ENCODE results near the gene COPRS. TPM values are rescaled to one million over a fixed set of nuclear protein-coding genes. Genes with fewer than 3 reads are reported as not detected.

Gene COPRS, protein sequence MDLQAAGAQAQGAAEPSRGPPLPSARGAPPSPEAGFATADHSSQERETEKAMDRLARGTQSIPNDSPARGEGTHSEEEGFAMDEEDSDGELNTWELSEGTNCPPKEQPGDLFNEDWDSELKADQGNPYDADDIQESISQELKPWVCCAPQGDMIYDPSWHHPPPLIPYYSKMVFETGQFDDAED
- 148 and 171 TPM in 2 replicates for total RNA-seq (2014; rRNA removed; shearing (Covaris generic))

- DNase-seq (ENCODE audit: low read depth) = peak; percentile 81
Observed at GRCh38 chr17:31858642-31859486, at the start of gene COPRS. TSS of gene COPRS (minus strand) at chr17:31859244. CDS start at chr17:31859199, 45 bp downstream.

- DNase-seq (ENCODE audit: low read depth) = no peak
Observed at GRCh38 chr17:31908386-31908785, 49.3 kb upstream of the COPRS start.

DNA sequence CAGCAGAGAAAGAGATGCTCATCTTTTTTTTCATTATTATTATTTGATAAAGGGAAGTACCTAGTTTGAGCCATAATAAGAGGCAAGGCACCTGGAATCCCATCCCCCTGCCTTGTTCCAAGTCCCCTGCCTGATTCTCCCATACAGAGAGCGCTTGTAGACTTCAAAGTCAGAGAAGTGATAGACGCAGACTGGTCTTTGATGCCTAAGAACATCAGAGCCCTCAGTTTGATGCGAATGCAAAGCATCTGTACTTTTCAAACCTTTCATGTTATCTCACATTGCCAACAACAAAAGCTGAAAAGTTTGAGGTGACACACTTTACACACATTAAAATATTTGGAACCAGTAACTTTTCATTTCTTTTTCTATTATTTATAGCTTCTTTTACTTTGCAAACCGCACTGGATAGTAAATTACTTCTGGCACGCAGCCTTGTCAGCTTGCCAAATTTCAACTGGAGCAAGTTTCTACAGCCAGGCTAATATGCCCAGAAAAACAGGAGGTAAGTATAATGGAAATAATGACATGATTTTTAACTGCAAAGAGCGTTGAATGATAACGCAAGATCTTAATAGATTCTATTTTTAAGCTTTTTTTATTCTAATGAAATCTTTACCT lies 48.4 kb upstream of the COPRS start:
- peak; percentile 51 for DNase-seq (ENCODE audit: low read depth)

DNA sequence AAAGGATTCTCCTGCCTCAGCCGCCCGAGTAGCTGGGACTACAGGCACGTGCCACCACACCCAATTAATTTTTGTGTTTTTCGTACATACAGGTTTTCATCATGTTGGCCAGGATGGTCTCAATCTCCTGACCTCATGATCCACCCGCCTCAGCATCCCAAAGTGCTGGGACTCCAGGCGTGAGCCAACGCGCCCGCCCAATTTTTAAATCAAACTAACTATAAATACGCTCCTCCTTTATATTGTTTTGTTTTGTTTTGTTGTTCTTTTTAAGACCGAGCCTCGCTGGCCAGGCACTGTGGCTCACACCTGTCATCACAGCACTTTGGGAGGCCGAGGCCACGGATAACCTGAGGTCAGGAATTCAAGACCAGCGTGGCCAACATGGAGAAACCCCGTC lies 44.4 kb upstream of the COPRS start:
- DNase-seq (ENCODE audit: low read depth) = no peak

DNA sequence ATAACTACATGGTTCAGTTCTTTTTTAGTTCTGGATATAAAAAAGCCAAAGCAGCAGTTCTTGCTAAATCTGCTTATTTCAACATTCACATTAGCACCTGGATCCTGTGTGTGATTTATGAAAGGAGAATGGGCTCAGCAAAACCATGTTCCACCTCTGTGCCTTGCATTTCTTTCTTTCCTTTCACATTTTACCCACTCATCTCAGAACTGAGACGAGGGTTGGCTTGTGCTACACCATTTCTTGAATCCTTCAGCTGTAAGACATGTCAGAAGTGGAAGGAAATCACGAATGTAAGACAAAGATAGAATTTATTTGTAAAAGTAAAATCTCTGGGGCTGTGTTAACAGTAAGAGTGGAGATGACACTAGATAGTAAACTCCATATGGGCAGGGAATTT lies 43.6 kb upstream of the COPRS start:
- no peak for DNase-seq (ENCODE audit: low read depth)

DNA sequence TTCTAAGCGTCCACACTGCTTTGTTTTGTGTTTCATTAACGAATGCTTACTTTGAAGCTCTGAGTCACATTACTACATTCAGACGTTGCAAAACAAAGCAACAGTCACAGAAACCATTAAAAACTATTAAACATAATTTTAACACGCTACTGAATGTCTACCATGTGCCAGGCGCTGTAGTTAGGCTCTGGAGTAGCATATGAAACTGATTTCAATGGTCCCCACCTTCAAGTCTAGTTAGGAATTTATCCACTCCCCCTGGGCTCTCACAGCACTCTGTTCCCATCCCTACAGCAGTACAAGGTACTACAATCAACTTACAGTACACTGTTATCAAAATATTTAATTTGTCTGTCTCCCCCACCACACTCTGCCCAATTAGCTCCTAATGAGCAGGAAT lies 41.8 kb upstream of the COPRS start:
- DNase-seq (ENCODE audit: low read depth) = peak; percentile 10

- DNase-seq (ENCODE audit: low read depth) = no peak
Observed at GRCh38 chr17:31888124-31888523, 29.1 kb upstream of the COPRS start.

DNA sequence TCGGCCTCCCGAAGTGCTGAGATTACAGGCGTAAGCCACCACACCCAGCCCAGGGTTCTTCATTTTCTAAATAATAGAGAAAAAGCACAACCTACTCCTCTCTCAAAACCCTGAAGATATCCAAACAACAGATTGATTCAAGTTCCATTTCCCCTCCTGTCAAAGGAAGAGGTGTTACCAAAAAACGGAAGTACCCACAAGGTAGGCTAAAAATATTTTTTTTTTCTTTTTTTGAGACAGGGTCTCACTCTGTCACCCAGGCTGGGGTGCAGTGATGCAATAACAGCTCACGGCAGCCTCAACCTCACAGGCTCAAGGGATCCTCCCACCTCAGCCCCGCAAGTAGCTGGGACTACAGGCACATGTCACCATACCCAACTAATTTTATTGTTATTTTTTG lies 23.5 kb upstream of the COPRS start:
- no peak for DNase-seq (ENCODE audit: low read depth)

- DNase-seq (ENCODE audit: low read depth) = no peak
Observed at GRCh38 chr17:31880311-31880710, 21.3 kb upstream of the COPRS start.

DNA sequence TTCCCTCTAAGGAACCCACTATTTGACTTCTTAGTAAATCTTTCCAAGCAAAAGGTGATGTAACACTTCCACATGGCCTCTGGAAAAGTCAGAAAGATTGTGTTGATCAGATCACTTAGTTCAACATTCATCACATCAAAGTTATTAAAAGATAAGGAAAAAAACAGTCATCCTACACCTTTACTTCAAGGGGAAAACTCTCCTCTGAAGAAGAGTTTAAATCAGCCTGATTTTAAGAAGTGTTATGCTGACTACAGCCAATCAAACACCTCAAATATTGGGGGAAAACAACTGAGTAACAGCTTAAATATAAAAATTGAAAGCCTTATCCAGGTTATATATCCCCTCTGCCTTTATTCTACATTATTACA lies 19.6 kb upstream of the COPRS start:
- DNase-seq (ENCODE audit: low read depth) = no peak

- no peak for DNase-seq (ENCODE audit: low read depth)
Observed at GRCh38 chr17:31877911-31878702, 19.1 kb upstream of the COPRS start.

DNA sequence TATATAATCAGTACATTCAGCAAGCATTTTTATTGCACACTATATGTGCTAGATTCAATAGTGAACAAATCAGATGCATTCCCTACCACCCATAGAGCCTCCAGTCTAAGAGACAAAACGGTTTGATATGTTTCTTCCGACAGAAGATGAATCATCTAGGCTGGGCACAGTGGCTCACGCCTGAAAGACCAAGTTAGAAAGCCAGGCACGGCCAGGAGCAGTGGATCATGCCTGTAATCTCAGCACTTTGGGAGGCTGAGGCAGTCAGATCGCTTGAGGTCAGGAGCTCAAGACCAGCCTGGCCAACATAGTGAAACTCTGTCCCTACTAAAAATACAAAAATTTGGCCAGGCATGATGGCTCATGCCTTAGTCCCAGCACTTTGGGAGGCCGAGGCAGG lies 18.3 kb upstream of the COPRS start:
- DNase-seq (ENCODE audit: low read depth) = no peak

DNA sequence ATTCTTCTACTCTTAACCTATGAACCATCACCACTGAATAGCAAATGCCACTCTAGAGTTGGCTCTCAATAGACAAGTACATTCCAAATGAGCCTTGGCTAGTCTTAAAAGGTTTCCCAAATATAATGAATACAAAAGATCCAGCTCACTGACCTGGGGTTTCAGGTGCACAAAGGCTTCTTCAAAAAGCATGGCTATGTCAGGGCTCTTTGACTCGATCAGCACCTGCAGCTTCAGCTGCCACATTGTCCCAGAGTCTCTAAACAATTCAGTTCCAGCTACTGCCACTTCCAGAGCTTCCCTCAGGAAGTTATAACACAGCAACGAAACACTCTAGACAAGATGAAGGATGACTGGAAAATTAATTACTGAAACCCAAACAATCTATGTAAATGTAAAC lies 16.0 kb upstream of the COPRS start:
- no peak for DNase-seq (ENCODE audit: low read depth)

DNA sequence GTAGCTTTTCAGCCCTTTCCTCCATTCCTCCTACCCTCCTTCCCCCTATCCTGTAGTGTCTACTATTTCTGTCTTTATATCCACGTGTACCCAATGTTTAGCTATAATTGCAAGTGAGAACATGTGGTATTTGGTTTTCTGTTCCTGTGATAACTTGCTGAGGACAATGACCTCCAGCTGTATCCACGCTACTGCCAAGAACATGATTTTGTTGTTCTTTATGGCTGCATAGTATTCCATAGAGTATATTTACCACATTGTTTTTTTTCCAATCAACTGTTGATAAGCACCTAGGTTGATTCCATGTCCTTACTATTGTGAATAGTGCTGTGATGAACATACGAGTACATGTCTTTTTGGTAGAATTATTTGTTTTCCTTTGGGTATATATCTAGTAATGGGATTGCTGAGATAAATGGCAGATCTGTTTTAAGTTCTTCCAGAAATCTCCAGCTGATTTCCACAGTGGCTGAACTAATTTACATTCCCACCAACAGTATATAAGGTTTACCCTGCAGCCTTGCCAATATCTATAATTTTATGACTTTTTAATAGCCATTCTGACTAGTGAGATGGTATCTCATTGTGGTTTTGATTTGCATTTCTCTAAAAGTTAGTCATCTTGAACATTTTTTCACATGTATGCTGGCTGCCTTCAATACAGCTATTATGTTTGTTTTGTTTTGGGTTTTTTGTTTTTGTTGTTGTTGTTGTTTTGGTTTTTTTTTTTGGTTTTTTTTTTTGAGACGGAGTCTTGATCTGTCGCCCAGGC lies 10.9 kb upstream of the COPRS start:
- no peak for DNase-seq (ENCODE audit: low read depth)

- no peak for DNase-seq (ENCODE audit: low read depth)
Observed at GRCh38 chr17:31869031-31869430, 10.0 kb upstream of the COPRS start.

DNA sequence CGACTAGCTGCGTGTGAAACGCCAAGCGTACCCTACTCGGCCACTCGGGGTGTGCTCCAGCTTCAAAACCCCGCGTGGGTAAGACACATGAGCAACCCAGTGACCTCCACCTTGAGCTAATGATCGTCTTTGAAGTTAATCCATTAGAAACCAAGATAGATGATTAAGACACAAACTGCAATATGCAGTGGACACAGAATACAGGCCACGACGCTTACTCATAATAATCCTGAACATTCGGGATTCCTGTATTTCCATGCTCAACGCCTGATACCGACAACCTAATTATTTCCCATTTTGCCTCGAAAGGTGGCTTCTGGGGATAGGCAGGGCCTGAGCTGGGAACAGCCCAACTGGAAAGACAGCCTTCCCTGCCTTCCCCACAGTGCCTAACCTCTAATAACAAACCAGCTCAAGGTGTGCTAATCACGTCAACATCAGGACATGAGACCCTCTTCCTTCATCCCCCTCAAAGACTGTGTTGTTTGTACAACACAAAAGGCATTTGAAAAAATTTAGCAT lies 504 bp upstream of the COPRS start:
- no peak for DNase-seq (ENCODE audit: low read depth)

DNA sequence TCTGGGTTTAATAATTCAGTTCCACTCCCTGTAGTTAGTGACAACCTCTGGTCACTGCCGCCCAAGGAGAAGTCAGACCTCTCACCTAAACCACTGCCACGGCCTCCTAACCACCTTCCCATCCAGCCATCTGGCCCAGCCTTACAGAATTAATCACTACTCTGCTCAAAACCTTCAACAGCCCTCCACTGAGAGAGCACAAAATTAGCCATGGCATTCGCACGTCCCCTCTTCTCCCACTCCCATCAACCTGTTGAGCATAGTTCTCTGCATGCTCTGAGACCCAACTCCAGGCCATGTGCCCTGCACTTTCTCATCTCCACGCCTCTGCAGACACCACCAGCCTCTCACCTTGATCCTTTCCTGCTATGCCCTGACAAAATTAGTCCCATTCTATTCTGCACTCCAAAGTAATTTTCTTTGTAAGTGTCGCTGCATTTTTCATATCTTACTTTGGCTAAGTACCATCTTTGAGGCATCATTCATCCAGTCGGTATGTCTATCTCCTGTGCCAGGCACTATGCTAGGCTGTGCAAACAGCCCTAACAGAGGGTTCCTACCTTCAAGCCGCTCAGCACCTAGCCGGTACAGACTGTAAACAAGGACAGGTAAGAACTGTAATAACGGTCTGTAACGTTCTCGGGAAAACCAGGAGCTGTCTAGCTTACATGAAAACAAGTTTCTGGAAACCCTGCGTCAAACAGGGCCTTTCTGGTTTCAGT lies 963 bp downstream of the COPRS start:
- no peak for DNase-seq (ENCODE audit: low read depth)

GRCh38 chr17:31856750-31857149 lies 2.3 kb downstream of the COPRS start:
- no peak for DNase-seq (ENCODE audit: low read depth)

DNA sequence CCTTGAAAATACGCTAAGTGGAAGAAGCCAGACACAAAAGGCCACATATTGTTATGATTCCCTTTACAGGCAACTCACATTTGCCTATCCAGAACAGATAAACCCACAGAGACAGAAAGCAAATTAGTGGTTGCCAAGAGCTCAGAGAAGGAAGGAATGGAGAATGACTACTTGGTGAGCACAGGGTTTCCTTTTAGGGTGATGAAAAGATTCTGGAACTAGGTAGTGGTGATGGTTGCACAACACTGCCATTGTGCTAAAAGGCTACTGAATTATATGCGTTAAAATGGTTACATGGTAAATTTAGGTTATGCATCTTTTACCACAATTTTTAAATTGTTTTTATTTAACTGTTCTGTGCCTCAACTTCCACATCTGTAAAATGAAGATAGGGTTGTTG lies 4.4 kb downstream of the COPRS start:
- no peak for DNase-seq (ENCODE audit: low read depth)

- no peak for DNase-seq (ENCODE audit: low read depth)
Observed at GRCh38 chr17:31853911-31854470, 5.1 kb downstream of the COPRS start.

Data from RPMI7951 (cell line).